ENCODE results near the gene CMSS1.

The CMSS1 gene

DNA sequence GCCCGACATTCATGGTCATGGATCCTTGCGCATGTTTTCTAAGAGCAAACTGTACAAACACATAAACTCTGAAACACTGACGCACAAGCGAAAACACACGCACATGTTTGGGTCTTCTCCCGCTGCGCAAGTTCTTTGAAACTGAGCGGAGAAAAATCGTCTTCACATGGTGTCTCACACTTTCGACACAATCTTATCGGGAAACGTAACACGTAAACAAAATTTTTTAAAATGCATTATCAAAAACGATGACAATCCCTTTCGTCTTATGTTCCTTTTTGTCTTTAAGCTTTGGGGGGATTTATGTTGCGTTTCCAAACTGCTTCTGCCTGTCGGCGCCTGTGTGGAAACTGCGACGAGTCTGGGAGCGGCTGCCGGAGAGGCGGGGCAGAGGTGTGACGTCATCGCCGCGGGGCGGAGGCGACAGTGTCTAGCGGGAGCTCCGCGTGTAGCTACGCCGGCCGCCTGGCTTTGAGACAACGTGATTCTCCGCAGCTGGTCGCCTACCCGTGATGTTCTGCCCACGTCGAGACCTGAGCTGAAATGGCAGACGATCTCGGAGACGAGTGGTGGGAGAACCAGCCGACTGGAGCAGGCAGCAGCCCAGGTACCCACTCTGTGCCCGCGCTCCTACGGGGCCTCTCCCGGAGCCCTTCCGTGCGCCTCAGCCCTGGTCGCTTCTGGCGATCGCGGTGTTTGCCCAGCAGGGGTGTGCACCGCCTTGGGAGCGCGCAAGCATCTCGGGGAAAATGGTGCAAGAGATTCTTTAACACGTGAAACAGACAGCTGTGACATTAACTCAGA, at the start of gene CMSS1:
TSS of gene CMSS1 (plus strand) at position 426 of the 804 bp plus-strand sequence.
- peak; percentile 88 for DNase-seq (ENCODE audit: low read depth)

DNA sequence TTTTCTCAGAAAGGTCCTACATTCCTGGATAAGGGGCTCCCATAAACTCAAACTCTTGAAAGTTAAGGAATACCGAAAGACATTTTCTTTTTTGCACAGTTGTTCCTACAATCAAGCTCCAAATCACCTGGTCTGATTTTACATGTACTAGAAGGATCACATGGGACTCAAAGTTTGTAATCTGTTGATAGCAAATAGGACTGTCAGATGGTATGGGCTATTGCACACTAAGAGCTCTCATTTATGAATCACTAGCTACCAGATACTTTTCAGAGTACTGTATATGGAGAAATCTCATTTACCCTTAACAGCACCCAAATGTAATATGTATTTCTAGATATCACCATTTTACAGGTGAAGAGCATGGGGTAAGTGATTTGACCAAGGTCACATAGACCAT, 49.5 kb upstream of the CMSS1 start:
- DNase-seq (ENCODE audit: low read depth): no peak

DNA sequence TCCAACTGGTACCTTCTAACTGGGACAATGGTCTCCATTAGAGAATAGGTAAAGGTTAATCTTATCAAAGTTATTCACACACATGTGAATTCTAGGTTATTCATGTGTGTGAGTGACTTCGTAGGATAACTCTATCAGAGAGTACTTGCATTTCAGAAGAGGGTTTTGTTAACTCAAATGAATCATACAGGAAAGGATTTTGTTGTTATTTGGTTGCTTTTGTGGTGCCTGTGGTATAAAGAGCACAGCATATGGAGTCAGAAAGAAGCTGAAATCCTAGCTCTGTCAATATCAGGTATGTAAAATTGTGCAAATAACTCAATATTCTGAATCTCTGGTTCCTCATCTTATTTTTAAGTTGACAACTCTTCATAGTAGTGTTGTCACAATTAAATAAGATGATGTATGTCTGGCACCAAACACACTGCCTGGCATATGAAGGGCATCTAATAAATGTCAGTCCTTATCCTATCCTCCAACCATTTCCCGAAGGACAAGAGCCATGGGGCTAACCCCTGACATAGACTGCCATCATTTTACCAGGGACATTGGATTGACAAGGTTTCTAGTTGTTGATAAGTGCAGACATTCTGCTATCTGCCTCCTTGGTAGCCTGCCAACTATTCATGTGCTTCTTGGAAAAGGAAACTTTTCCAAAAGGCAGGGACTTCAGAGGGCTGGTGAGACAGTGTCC, 48.7 kb upstream of the CMSS1 start:
- DNase-seq (ENCODE audit: low read depth): no peak

DNA sequence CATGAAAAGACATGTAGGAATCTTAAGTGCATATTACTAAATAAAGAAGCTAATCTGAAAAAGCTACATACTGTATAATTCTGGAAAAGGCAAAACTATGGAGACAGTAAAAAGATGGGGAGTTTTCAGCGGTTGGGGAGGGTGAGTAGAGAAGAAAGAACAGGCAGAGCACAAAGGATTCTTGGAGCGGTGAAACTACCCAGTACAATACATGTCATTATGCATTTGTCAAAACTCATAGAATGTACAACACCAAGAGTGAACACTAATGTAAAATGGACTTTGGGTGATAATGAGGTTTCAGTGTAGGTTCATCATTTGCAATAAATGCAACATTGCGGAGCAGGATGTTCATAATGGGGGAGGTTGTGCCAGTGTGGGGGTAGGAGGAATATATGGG, 45.5 kb upstream of the CMSS1 start:
- DNase-seq (ENCODE audit: low read depth): no peak

DNA sequence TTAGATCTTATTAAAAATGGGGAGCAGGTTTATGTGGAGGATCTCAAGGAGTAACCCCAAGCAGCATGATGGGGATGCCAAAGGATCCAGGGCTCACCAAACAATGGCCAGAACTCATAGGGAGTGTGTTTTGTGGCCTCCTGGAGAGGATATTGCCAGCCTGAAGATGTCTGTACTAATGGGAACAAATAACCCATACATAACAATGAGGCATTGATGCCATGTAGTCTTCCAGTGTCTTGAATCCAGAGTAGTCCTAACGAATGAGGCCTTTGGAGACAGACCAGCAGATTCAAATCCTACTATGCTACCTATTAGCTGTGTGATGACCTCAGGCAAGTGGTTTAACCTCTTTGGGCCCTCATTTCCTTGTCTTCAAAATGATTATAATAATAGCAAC, 45.0 kb upstream of the CMSS1 start:
- DNase-seq (ENCODE audit: low read depth): no peak

DNA sequence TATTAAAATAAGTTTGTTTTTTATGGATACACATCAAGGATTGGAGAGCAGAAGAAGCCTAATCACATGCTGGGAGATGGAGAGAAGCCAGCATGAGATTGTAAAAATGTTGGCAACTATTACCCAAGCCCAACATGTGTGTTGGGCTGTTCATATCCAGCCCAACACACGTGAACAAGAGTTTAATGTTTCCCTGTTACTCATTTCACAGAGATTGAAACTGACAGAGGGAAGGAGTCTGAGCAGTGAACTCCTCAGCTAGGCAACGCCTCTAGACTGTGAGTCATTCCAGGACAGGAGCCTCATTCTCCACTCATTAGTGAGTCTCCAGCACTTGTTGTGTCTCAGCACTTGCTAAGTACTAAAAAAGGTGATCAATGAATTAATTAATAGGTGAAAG, 43.2 kb upstream of the CMSS1 start:
- DNase-seq (ENCODE audit: low read depth): no peak

DNA sequence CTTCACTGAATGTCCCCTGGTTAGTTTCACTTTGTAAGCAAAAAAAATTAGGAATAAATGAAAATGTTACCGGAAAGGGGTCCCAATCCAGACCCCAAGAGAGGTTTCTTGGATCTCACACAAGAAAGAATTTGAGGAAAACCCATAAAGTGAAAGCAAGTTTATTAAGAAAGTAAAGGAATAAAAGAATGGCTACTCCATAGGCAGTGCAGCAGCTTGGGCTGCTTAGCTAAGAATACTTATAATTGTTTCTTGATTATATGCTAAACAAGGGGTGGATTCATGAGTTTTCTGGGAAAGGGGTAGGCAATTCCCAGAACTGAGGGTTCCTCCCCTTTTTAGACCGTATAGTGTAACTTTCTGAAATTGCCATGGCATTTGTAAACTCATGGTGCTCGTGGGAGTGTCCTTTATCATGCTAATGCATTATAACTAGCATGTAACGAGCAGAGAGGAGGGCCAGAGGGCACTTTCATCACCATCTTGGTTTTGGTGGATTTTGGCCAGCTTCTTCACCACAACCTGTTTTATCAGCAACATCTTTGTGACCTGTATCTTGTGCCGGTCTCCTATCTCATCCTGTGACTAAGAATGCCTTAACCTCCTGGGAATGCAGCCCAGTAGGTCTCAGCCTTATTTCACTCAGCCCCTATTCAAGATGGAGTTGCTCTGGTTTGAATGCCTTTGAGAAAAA, 41.0 kb upstream of the CMSS1 start:
- no peak for DNase-seq (ENCODE audit: low read depth)

DNA sequence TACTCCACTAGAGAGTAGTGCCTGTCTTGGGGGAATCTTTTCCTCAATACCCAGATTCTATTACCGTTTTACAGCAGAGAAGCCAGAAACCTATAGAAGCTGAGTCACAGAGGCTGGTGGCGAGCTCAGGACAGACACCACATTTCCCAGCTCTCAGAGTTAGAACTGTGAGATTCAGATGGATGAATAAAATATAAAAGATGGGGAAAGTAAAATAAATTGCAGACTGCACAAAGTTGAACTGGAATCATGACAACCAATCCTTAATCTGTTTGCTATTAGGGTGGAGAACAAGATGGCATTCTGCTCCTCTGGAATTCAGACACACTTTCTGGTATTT, 40.5 kb upstream of the CMSS1 start:
- DNase-seq (ENCODE audit: low read depth): no peak

DNA sequence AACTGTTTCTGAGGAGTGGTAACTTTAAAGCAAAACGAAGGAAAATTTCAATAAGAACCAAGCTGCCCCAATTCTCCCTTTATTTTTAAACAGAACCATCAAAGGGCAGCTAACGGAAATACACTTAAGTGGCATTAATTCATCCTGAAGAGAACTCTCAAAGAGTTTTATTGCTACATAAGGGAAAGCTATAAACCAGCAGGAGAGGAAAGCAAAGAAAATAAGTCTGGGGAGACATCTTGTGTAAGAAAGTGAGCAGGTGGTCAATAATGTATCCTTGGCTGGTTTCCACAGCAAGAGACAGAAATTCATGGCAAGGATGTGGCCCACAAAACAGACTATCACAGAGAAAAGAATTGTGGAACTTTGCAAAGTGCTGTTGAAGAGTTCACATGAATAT, 40.0 kb upstream of the CMSS1 start:
- no peak for DNase-seq (ENCODE audit: low read depth)

DNA sequence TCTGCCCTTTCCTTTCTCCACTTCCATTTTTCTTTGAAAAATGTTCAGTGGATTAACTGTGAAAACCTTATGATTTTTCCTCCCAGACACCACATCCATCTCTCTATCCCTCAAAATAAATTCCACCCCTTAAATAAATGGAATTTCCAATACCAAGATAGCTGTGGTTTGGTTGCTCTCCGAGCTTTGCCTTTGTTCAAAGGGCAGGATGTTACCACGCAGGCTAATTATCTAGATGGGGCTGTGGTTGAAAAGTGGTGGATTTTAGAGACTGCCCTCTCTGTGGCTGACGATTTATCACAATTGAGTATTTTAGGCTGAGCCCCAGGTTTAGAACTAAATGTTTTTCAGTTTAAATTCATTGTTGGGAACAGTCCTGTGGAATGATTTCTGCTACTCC, 36.9 kb upstream of the CMSS1 start:
- DNase-seq (ENCODE audit: low read depth): no peak

DNA sequence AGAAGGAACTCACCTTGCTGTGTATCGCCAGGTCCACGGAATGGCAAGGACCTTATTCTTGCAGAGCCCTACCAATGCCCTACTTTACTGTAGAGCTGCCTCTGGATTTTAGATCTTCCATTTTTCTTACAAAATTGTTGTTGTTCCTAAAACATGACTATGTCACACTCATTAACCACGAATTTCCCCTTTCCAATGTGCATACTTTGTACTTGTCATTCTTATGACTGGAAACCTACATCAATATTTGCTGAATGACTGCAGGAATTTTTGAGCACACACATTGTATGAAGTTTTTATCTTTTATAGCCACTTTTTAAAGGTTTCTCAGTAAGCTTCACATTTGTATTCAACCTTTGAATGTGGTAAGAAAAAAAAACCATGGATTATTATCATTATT, 35.9 kb upstream of the CMSS1 start:
- no peak for DNase-seq (ENCODE audit: low read depth)

DNA sequence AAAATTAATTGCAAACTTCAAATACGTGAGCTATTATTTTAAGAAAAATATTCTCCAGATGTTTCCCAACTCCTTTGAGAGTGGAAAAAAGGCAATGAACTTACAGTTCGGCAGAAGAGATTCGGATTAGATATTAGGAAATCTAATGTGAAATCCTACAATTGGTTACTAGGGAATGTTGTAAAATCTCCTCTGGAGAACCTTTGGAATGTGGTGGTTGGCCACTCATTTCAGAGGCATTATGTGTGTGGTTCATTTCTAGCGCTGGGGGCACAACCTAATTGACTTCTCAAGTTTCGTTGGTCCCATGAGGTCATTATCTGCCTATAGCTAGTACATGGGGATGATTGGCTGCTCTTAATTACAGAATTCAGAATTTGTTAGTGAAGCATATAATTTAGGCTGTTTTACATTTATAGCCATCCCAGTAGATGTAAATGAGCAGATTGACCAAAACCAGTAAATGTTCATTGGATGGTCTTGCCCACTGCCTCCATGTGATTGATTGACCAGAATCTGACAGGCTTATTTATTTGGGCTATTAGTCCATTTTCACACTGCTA, 34.6 kb upstream of the CMSS1 start:
- no peak for DNase-seq (ENCODE audit: low read depth)

DNA sequence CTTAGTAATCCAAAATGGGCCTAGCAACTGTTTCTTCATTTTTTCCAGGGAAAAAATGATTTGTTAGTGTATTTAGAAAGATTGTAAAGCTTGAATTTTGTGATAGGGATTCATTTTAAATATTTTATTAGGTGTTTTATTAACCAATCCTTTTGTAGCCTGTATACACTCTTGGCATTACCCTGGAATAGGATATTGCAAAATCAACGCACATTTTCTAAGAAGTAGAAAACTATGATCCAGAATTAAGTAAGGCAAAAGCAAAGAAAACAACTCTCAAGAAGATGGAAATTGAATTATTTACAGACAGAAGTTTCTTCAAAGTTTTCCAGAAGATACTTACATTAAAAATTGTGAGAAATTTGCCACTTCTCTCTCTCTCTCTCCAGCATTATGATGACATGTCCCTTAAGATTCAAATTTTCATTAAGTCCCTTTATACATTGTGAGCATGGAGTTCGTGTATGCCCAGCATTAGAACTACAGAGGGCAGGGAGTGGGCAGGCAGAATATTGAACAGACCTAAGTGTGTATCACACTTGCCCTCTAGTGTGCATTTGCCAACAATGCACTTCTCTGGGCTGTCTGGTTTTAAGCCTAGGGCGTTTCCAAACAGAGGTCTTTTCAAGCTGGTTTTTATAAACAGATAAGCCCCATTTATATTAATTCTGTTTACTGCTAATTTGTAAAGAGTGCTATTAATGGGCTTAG, 28.5 kb upstream of the CMSS1 start:
- no peak for DNase-seq (ENCODE audit: low read depth)

DNA sequence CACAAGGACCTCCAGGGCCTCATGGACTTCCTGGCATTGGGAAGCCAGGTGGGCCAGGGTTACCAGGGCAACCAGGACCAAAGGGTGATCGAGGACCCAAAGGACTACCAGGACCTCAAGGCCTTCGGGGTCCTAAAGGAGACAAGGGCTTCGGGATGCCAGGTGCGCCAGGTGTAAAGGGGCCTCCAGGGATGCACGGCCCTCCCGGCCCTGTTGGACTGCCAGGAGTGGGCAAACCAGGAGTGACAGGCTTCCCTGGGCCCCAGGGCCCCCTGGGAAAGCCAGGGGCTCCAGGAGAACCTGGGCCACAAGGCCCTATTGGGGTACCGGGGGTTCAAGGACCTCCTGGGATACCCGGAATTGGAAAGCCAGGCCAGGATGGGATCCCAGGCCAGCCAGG, 23.2 kb upstream of the CMSS1 start:
- no peak for DNase-seq (ENCODE audit: low read depth)

DNA sequence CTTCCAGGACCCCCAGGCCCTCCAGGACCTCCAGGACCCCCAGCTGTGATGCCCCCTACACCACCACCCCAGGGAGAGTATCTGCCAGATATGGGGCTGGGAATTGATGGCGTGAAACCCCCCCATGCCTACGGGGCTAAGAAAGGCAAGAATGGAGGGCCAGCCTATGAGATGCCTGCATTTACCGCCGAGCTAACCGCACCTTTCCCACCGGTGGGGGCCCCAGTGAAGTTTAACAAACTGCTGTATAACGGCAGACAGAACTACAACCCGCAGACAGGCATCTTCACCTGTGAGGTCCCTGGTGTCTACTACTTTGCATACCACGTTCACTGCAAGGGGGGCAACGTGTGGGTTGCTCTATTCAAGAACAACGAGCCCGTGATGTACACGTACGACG, 22.1 kb upstream of the CMSS1 start:
- no peak for DNase-seq (ENCODE audit: low read depth)

DNA sequence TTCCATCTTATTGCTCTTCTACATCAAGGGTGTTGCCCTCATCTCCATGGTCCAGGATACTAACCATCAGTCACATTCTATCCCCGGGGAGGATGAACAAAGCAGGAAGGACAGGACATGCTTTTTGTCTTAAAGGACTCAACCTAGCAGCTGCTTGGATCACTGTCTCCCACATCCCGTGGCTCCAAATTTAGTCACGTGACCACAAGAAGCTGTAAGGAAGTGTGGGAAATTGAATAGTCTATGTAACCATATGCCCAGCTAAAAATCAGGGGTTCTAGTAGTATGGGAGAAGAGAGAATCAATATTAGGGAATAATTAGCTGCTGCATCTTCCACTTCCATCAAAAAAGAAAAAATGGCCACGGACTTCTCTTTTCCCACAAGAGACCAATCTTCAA, 18.2 kb upstream of the CMSS1 start:
- DNase-seq (ENCODE audit: low read depth): no peak

DNA sequence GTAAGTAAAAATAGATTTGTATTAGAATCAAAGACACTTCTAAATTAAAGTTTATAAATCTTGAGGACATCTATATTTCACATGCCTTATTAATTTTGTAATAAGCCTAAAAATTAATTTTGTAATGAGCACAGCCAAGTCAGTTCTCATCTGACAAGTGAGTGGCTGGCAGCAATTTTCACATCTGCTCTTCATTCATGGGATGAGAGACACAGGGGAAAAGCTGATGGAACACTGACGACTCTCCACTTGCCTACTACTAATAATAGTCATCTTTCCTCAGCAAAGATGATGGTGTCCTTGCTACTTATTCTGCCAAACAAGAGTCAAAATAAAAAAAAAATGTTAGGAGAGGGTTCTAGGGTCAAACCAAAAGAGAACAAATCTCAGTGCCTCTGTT, 14.4 kb upstream of the CMSS1 start:
- DNase-seq (ENCODE audit: low read depth): no peak

DNA sequence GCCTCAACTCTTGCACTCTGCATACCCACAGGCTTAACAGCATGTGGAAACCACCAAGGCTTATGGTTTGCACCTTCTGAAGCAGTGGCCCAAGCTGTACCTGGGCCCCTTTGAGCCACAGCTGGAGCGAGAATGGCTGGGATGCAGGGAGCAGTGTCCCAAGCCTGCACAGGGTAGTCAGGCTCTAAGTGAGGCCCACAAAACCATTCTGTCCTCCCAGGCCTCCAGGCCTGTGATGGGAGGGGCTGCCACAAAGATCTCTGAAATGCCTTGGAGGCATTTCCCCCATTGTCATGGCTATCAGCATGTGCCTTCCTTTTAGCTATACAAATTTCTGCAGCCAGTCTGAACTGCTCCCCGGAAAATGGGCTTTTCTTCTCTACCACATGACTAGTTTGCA, 12.5 kb upstream of the CMSS1 start:
- no peak for DNase-seq (ENCODE audit: low read depth)

DNA sequence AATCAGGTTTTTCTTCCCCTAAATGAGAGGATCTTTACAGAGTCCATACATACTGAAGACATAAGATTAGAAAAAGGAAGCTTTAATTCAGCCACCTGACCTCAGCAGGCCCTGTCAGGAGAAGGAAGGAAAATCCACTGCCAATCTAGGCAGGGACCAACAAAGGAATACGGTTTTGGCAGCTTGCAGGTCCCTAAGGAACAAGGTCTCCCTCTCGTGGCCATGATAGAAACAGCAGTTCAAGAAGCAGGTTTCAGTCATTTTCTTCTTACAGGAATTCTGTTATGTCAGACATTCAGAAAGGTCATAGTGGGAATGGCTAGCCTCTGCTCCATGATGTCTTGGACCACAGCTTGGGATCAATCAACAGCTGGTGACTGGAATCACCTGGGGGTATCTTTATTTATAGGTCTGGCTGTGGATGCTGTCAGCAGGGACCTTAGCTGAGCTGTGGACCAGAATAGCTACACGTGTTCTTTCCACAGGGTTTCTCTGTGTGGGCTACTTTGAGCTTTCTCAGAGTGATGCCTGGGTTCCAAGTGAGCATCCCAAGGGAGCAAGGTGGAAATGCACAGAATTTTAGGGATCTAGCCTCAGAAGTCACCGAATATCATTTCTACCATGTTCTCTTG, 9.4 kb upstream of the CMSS1 start:
- DNase-seq (ENCODE audit: low read depth): peak; percentile 8

DNA sequence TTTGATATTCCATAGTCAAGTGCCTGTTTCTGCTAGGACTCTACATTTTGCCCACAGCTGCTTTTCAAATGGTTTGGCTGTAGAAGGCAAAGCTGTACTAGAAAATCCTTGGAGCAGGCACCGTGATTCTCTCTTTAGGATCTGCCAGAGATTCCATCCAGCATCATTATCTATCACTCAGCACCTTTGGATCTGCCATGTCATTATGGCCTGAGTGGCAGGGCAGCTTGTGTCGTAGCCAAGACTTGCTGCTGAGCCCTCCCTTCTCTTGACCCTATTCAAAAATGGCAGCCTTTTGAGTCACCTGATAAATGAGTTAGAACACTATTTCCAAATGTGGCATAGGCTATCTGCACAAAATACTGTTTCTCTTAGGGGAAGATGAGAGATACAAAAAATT, 8.1 kb upstream of the CMSS1 start:
- no peak for DNase-seq (ENCODE audit: low read depth)

DNA sequence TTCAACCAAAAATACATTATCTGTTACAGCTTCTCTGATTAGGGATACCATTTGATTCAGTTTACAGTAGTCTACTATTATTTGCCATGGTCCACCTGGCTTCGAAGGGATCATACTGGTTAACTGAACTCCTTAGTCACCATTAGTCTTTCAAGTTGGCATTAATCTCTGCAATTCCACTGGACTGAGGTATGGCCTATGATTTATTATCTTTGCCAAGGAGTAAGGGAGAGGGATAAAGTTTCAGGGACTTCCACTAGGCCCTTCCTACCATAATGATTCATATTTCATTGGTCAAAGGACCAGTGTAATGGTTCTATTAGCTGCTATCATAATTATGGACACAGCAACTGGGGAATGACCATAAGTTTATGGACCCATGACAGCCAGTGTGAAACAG, 7.3 kb upstream of the CMSS1 start:
- no peak for DNase-seq (ENCODE audit: low read depth)

DNA sequence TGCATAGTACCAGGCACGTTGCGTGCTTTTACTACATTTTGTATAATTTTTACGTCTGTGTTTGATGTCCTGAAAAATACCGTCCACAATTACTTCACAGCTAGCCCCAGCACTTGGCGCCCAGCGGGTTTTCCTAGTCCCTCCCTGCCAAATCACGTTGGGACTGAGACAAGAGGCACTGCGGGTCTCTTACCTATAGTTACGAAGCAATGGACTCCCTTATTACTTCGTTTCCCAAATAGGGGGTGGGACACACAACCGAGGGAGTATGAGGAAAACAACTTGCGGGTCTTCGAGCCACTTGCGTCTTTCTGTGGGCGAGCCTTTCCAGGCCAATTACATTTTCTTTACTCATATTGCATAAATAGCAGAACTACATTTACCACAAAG, 620 bp upstream of the CMSS1 start:
- DNase-seq (ENCODE audit: low read depth): no peak
